ENCODE data around the gene MVK.

Gene MVK

DNA sequence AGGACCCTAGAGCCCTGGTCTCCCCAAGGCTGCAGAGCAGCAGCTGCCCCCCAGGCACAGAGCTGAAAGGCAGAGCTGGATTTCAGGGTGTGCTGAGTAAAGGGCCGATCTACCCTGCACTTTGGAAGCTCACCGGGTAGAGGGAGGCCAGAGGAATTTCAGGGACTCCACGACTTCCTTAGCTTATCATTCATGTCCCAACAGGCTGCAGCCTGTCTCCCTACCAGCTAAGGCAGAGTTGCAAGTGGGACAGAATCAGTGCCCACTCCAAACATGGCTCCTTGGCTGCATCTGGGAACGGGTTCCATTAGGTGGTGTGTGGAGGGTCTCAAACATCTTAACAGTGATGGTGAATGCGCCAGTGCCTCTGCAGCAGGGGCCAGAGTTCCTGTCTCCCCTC, 27.8 kb upstream of the MVK start:
- DNase-seq (ENCODE audit: low read depth) = no peak

DNA sequence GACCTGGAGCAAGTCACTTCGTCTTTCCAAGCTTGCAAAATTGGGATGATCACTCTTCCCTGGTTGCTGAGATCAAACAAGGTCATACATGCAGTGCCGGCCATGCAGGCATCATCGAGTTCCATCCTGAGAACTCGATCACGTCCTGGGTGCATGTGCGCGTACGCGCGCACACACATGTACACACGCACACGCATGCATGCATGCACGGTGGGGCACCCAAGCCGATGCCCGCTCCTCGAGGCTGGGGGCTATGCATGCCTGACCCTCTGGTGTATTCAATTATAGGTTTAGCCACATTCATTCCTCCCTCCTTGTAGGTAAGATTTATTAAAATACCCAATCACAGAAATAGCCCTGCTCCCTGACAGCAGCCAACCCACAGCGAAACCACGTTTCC, 26.3 kb upstream of the MVK start:
- no peak for DNase-seq (ENCODE audit: low read depth)

DNA sequence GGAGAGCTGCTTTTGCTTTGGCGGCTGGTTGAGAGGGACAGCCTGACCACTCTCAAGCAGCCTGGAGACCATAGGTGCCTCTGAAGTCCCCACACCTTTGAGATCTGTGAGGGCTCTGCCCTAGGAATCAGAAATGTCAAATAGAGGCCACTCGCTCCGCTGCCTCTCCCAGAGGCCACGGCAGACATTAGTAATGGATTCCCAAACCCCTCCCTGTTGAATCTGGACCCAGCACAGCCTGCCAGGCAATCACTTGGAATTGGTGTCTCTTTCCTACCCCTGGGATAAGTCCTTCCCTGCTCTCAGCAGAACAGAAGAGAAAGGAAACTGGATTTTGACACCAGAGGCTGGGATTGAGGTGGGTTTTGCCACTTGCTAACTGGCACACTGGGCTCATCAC, 25.3 kb upstream of the MVK start:
- no peak for DNase-seq (ENCODE audit: low read depth)

DNA sequence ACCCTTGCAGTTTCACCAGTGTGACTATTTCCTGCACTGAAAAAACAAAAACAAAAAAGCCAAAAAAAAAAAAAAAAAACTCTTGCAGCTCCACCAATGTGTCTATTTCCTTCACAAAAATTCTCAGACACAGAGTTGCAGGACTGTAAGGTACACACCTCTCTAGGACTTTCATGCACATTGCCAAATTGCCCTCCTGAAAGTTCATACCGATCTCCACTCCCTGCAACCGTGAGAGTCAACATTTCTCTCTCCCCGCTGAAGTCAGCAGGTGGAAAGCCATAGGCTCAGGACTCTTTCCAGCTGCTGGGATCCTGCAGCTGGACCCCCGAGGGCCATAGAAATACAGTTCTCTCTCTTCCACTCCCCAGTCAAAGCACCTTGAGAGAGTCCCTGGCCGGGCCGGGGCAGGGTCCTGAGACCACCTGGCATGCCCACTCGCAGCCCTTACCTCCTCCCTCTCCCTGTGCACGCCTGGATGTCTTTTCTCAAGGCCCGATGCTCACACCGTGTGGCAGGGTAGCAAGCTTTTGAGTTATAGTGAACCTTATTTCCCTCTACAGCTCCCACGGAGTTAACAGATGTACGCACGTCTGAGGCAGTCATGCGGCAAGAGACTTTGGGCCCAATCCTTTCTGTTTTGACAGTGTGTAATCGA, 23.9 kb upstream of the MVK start:
- DNase-seq (ENCODE audit: low read depth) = no peak

DNA sequence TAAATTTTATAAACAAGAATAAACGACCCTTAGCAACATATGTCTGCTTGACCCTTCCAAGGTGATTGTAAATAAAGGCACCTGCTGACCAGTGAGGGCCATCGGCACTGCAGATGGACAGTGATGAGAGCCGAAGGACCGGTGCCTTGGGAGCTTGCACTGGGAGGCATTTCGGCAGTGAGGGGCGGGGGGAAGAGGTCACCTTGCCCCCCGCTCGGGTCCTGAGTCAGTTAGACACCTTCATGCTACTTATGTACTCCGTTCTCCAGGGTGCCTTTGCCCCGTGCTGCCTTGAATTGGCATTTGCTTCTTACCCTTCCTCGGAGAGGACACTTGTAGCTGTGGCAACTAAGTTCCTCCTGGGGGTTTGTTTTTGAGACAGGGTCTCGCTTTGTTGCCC, 23.3 kb upstream of the MVK start:
- no peak for DNase-seq (ENCODE audit: low read depth)

DNA sequence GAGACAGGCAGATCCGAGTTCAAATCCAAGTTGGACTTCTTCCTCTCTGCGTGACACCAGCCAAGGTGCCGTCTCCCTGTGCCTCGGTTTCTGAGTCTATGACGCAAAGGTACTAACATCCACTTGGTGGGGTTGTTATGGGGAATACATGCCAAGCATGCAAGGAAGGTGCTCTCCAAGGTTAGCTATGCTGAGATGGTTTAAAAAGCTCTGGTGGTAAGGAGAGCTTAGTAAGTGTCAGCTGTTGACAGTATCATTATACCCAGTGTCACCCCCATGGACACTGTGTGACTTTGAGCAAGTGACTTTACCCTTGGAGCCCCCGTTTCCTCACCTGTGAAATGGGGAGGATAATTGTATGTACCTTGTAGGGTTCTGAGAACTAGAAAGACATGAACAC, 22.5 kb upstream of the MVK start:
- DNase-seq (ENCODE audit: low read depth) = no peak

DNA sequence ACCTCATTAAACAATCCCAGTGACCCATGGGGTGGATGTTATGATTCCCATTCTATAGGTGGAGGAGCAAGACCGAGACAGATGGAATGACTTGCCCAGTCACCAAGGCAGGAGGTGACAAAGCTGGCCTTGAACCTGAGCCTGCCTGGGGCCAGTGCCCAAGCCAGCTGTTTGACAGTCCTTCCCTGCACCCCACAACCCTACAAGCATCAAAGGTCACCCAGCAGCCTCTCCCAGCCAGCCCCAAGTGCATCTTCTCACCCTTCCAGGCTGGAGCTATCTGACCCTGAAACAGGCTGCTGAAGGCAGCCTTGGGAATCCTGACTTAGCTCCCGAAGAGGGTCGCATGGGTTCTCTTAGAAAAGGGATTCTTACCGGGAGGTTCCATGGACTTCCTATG, 20.6 kb upstream of the MVK start:
- no peak for DNase-seq (ENCODE audit: low read depth)

DNA sequence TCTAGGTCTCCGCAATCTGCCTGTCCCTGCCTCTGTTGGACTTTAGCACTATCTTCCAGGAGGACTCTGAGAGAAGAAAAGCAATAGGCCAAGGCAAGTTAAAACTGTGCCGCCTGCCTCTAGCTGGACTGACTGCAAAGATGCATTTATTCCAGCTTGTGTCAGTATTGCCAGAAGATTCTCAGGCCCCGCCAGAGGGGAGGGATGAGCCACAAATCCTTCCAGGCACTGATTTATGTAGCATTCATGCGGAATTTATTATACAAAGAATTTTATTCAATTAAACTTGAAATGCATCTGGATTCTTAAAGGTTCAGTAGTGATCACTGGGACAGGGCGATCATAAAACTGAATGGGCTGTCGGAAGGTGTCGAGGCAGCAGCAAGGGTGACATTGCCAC, 20.1 kb upstream of the MVK start:
- DNase-seq (ENCODE audit: low read depth) = no peak

DNA sequence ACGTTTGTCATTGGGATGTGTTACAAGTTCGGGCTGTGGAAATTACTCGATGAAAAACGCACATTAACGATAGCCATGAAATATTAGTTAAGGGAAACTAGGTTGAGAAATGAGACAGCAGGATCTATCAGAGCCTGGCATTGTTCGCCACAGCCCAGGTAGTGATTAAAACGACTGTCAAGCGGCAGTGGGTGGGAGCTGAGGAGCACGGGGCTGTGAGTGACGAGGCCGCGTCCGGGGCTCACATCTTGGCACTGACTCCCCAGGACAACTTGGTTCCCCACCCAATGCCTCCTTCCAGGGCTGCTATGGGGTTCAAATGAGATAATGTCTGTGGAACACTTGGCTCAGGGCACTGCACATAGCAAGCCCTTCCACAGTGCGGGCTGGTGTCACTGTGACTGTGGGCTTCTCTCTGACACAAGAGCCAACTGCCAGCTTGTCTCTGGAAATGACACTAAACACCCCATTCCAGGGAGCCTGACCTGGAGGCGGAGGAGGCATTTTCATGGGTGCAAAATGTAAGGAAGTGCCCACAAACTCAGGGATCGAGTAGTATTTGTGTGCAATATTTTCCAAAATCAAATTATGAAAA, 19.6 kb upstream of the MVK start:
- DNase-seq (ENCODE audit: low read depth) = no peak

DNA sequence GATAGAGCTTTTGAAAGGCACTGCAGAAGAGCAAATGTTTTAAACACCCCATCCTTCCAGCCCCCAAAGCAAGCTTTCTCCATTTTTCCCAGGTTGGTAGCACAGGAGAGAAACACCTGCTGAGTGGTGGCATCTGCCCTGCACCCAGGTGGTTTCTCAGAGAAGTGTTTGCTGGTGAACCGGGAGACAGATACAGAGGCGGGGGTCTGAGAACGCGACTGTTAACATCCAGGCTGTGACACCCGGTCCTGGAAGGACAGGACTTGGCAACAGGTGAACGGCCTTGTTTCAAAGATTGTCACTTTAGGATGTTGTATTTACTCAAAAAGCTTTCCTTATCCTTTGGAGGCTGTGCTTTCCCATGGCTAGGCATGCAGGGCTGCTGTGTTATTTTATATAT, 18.8 kb upstream of the MVK start:
- no peak for DNase-seq (ENCODE audit: low read depth)

DNA sequence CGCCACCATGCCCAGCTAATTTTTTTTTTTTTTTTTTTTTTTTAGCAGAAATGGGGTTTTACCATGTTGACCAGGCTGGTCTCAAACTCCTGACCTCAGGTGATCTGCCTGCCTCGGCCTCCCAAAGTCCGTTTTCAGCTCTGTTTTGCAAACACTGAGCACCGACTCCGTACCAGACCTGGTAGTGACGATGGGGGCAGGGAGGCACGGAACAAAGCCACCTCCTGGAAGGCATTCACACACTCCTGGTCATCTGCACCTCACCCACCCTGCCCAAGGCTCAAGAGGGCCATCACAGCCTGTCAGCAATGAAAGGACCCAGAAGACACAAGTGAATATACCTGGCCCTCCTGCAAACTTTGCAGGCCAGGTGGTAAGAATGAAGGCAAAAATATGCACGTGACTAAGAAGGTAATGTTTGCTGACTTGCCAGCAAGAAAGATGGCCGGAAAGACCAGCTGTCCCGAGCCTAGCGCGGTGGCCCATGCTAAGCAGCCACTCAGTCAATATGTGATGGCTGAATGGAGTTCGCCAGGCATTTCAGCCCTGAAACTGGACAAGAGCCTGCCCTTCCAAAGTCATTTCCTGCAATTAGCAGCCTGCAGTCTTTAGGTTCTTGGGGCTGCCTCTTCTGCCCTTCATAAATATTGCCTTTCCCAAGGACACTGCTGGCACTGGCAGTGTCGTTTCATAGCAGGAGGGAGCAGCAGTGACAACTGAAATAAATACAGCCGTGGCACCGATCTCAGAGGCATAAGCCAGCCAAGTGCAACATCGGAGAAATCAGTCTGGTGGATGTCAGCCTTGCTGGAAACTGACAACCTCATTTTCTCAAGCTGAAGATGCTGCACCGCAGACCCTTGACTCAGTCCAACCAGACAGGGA, 17.9 kb upstream of the MVK start:
- DNase-seq (ENCODE audit: low read depth) = no peak

DNA sequence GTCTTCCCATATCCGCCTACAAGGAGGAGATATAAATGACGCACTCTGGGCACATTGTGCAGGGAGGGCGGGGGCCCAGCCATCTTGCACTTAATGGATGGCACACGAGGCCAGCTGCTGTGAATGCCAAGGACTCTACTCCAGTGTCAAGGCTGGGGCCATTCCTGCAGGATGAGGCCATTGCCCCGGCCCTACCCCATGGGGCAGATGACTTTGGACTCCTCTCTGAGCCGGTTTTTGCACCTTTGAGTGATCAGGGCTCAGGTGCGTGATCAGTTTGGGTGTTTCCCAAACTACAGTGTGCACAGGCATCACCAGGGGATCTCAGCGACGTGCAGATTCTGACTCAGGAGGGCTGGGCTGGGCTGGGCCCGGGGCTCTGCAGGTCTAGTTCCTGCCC, 16.4 kb upstream of the MVK start:
- DNase-seq (ENCODE audit: low read depth) = no peak

DNA sequence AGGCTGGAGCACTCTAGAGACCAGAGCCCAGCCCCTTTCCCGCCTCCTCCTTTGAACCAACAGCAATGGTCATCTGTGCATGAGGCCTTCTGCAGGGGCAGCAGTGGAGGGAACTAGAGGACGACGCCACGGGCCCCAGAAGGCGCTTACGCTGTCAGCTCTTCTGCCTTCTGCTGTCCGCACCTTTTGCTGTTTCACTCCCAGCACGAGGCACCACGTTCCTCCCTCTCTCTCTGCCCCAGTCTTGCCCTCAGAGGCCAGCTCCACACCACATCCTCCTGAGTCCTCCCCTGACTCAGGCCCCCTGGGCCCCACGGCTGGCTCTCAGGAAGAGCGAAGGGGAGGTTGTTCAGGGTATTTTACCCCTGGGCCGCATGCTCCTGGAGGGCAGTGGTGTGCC, 15.8 kb upstream of the MVK start:
- no peak for DNase-seq (ENCODE audit: low read depth)

DNA sequence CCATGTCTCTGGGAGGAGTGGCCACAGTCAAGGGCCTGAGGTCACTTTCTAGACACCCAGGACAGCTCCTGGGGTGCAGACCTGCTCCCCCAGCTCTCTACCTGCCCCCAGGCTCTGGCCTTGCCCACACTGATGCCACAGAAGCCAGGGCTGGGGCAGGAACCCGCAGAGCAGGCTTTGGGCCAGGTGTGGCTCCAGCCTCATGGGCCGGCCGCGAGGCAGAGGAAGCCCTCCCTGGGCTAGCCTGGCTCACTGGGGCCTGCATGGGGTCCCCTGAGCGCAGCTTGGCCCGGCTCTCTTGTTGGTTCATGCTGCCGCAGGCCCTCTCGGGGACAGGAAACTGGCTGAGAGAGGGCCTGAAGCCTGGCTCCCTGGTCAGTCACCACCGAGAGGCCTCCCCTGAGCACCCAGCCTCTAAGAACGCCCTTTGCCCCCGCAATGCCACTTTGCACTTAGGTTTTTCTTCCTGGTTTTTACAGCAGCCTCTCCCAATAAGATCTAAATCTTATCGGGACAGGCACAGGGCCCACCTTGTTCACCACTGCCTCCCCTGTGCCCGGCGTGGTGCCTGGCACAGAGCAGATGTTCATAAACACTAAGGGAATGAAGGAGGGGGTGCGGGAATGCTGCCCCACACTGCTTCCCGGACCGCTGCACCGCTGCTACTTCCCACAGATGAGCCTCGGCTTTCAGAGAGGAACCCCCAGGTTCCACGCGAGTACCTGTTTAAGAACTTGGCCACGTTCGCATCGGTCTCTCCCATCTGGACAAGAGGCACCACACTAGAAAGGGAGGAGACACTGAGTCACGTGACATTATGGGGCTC, 15.0 kb upstream of the MVK start:
- no peak for DNase-seq (ENCODE audit: low read depth)

DNA sequence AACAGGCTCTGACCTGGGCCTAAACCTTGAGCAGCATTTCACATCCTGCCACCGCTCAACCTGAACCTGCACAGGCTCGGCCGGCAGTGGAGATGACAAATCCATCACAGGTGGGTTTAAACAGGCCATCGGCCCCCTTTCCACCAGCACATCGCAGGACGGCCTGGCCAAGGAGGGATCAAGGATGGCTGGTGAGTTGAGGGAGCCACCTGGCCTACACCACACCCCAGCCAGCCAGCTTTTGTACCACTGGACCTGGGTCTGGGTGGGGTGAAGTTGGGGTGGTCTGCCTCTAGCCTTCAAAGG, 14.4 kb upstream of the MVK start:
- no peak for DNase-seq (ENCODE audit: low read depth)

DNA sequence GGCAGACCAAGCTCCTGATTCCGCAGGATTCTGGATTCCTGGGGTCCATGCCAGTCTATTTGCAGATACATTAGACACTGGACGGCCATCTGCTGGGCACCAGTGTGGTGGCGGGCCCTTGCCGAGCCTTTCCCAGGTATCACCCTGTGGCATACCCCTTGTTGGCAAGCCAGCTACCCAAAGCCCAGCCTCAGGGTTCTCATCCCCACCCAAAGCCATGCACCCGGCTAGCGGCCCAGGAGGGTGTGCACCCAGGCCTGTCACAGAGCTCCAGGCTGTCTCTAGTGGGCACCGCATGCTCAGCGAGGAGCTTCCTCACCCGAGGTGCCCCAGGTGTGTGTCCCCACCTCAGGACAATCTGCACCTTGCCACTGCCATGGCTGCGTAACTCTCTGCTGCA, 14.0 kb upstream of the MVK start:
- no peak for DNase-seq (ENCODE audit: low read depth)

DNA sequence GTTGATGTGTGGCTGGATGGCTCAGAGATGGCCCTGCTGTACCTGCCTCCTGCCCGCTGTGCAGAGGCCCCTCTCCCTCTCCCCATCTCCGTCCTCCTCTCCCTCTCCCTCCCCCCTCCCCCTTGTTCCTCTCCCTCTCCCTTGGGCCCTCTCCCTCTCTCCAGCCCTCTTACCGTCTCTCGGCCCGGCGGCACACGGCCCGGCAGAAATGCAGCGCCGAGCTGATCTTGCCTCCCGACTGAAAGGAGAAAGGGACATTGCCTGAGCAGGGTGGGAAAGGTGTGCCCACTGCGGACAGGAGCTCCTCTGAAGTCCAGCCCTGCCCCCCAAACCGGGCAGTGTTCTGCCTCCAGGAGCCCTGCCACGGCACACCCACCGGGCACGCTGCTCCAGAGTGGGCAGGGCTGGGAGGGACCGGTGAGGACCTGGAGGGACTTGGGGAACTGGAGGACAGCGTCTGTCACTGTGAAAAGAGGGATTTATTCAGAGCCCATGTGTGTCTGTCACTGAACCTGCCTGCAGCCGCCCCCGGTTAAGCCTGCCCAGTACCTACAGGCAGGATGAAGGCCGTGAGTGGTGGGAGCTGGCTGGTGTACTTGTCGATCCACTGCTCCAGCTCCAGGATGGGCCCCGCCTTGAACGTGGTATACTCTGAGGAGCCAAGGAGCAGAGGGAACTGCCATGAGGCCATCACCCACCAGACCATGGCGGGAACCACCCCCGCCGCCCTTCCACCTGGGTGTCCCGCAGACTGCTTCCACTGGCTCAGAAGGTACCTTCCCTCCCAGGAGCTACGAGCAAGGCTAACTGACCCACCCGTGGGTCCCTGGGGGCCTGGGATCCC, 12.5 kb upstream of the MVK start:
- no peak for DNase-seq (ENCODE audit: low read depth)

DNA sequence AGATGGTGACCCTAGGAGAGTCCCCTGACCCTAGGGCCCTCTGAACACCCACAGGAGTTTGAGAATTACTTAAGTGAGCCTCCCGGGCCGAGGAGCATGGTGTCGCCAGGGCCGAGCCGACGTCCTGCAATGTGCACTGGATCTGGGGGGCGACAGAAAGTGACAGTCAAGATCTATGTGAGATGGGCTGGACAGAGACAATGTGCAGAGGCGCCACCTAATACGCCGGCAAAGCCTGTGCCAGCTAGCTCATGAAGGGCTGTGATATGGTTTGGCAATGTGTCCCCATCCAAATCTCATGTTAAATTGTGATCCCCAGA, 11.9 kb upstream of the MVK start:
- no peak for DNase-seq (ENCODE audit: low read depth)

DNA sequence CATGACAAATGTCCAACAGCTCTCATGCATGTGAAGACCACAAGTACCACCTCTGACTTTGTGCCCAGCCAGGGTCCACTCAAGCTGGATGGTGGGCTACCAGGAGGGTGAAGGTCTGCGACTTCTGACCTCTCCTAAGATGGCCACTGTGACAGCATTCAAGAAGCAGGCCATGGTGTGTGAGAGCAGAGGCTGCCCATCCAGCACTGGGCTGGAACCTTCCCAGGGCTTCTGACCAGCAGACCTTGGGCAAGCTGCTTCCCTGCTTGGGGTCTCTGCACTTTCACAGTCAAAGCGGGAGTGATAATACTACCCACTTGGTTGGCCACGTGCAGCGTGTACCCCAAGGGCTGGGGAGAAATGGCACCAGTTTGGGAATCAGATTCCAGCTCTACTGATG, 10.7 kb upstream of the MVK start:
- DNase-seq (ENCODE audit: low read depth) = no peak

DNA sequence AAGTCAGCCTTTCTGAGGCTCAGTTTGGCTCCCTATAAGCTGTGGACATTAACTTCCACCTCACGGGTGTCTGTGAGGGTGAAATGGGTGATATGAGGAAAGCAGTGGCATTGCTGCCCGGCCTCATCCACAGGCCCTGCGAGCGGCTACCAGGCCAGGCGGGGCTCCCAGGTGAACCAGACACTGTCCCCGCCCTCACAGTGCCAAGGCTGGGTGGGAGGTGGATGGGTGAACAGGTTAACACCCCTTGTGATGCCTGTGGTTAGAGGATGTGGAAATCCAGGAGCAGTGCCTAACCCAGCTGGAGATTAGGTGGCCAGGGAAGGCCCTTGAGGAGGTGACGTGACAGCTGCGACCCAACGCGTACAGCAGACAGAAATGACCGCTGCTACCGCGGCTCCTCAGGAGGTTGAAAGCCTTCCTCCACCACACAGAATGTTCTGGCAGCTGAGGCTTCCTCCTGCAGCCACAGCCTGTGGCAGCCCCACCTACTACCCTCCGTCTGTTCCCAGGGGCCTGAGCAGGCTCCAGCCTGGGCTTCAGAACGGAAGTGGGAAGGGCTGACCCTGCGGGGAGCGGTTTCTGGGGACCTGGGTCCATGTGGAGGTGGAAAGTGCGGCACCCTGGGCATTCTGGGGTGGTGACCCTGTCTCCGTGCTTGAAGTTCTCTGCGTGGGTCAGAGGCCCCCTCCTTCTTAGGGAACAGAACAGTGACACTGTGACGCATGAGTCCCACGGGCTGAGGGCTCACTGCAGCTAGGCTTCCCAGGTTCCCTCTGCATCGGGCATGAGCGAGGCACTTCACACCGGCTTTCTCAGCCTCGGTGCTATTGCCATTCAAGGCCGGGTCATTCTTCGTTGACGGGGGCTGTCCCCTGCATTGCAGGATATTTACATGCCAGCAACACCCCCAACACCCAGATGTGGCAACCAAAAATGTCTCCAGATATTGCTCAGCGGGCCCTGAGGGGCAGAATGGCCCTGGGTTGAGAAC, 10.0 kb upstream of the MVK start:
- no peak for DNase-seq (ENCODE audit: low read depth)

DNA sequence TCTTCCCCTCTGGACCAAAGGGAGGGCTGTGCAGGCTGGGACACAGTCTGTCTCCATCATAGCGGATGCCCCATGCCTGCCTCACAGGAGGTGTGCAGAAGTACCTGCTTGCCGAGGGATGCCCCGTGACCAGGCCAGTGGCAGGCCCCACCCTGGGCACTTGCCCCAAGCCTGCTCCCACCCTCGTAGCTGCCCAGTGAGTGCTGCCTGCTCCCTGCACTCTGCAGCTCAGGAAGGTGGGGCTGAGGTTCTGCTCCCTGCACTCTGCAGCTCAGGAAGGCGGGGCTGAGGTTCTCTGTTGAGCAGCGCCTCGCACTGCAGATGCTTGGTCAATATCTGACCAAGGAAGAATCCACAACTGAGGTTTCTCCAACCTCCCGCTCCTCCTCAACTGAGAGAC, 7.2 kb upstream of the MVK start:
- no peak for DNase-seq (ENCODE audit: low read depth)
